Endothelial cell of umbilical vein (primary cell): Measurements from ENCODE around the gene CYB5A. TPM values are rescaled to one million over a fixed set of nuclear protein-coding genes. Genes with fewer than 3 reads are reported as not detected.

Experiments used
- BruUV-seq: library from RNA; stranded (reverse); fragments of 400-500 nt; replicated peaks from 2 replicates; lab custom pipeline; 2021; lab: Mats Ljungman, UMichigan
- CTCF ChIA-PET: fragments of 300-600, 350-600 bp; sonication (Branson Sonifier 250); formaldehyde crosslinking; loops from one replicate; lab custom pipeline; 2021; ENCODE audit warnings: antibody characterized with exemption, inconsistent platforms; lab: Charles Lee
- POLR2A ChIA-PET: fragments of 300-600, 350-600 bp; sonication (Branson Sonifier 250); formaldehyde crosslinking; loops from one replicate; lab custom pipeline; 2021; ENCODE audit warnings: antibody characterized with exemption, inconsistent platforms; lab: Charles Lee
- DNase-seq: peaks from one replicate; pipeline ENCODE4 v3.0.0-alpha.2; 2011; ENCODE audit warnings: low read depth, low spot score
- FAIRE-seq: peaks from 2 replicates; lab custom pipeline; 2011; peaks lifted over from hg19 to GRCh38; lab: Jason Lieb, UNC
- H2AFZ ChIP-seq: 2 replicates; pipeline ENCODE4 v1.6.0; 2012; ENCODE audit warnings: low read depth, low read length, control low read depth, inconsistent platforms
- H3K27ac ChIP-seq: 2 replicates; pipeline ENCODE4 v1.5.1; 2011; ENCODE audit warnings: low read depth, mild to moderate bottlenecking, control low read depth, low read length, moderate library complexity; ENCODE audit not compliant: insufficient read depth
- H3K27me3 ChIP-seq, 2 experiments: 2 replicates each; pipeline versions ENCODE4 v1.6.0 to v1.6.1; 2011; ENCODE audit warnings: low read length in 2 of 2, mixed read lengths in 1 of 2; ENCODE audit not compliant: control insufficient read depth in 2 of 2, insufficient read depth in 2 of 2
- H3K36me3 ChIP-seq, 2 experiments: 2 replicates in 1 of 2; 3 replicates in 1 of 2; pipeline ENCODE4 v1.5.1; 2011; ENCODE audit warnings: low read length in 2 of 2, mild to moderate bottlenecking in 1 of 2, moderate library complexity in 1 of 2; ENCODE audit not compliant: control insufficient read depth in 2 of 2, insufficient read depth in 2 of 2; ENCODE audit errors: extremely low read depth in 1 of 2
- H3K4me1 ChIP-seq: 3 replicates; pipeline ENCODE4 v1.5.1; 2011; ENCODE audit warnings: mild to moderate bottlenecking, low read length; ENCODE audit not compliant: control insufficient read depth, insufficient read depth; ENCODE audit errors: extremely low read depth
- H3K4me2 ChIP-seq: 2 replicates; pipeline ENCODE4 v1.6.1; 2011; ENCODE audit warnings: low read length, control low read depth, mixed read lengths; ENCODE audit not compliant: insufficient read depth
- H3K4me3 ChIP-seq, 3 experiments: fragments of 200-600 bp in 1 of 3; sonication (generic), shearing (Covaris generic) in 1 of 3; replicated peaks in 1 of 3; 2 replicates each; pipeline ENCODE4 v1.5.1; 2011 to 2016; ENCODE audit warnings: control low read depth in 3 of 3, low read length in 3 of 3, mild to moderate bottlenecking in 2 of 3, inconsistent platforms in 1 of 3, low read depth in 1 of 3, moderate library complexity in 1 of 3; ENCODE audit not compliant: insufficient read depth in 1 of 3
- H3K79me2 ChIP-seq: 2 replicates; pipeline ENCODE4 v1.6.0; 2012; ENCODE audit warnings: low read length, inconsistent platforms; ENCODE audit not compliant: control insufficient read depth, insufficient read depth
- H3K9ac ChIP-seq: replicated peaks from 2 replicates; pipeline ENCODE3; 2011; ENCODE audit warnings: low read length, control low read depth; ENCODE audit not compliant: insufficient read depth; ENCODE audit errors: extremely low read depth
- H3K9me1 ChIP-seq: replicated peaks from 3 replicates; pipeline ENCODE4 v1.6.0; 2011; ENCODE audit warnings: mild to moderate bottlenecking, low read length; ENCODE audit not compliant: control insufficient read depth, insufficient read depth; ENCODE audit errors: extremely low read depth
- H3K9me3 ChIP-seq: replicated peaks from 2 replicates; pipeline ENCODE4 v1.5.1; 2012; ENCODE audit warnings: low read length, inconsistent platforms; ENCODE audit not compliant: control insufficient read depth, insufficient read depth
- H4K20me1 ChIP-seq: replicated peaks from 2 replicates; pipeline ENCODE3; 2011; ENCODE audit warnings: mild to moderate bottlenecking, low read length; ENCODE audit not compliant: control insufficient read depth, insufficient read depth; ENCODE audit errors: extremely low read depth
- CTCF ChIP-seq, 2 donors: IDR thresholded peaks; 1 replicate in 1 of 2; 2 replicates in 1 of 2; pipeline ENCODE4 v1.5.1; 2011; ENCODE audit warnings: low read length in 2 of 2, mild to moderate bottlenecking in 2 of 2, moderate library complexity in 2 of 2, control low read depth in 1 of 2, inconsistent platforms in 1 of 2, low read depth in 1 of 2; ENCODE audit not compliant: insufficient read depth in 1 of 2; ENCODE audit errors: extremely low read depth in 1 of 2
- EZH2 ChIP-seq: IDR thresholded peaks from 2 replicates; pipeline ENCODE4 v1.6.1; 2012; ENCODE audit warnings: borderline replicate concordance, low read depth, mild to moderate bottlenecking, moderate library complexity, low read length, inconsistent platforms; ENCODE audit not compliant: severe bottlenecking
- FOS ChIP-seq: IDR thresholded peaks from 2 replicates; pipeline ENCODE4 v1.6.1; 2011; ENCODE audit warnings: mild to moderate bottlenecking, low read length, moderate library complexity, borderline replicate concordance; ENCODE audit not compliant: insufficient read depth
- GATA2 ChIP-seq: IDR thresholded peaks from 2 replicates; pipeline ENCODE4 v1.7.0; 2011; ENCODE audit warnings: low read depth, mild to moderate bottlenecking, moderate library complexity, mixed read lengths, low read length; ENCODE audit not compliant: insufficient read length, insufficient read depth
- JUN ChIP-seq: IDR thresholded peaks from 2 replicates; pipeline ENCODE4 v1.6.1; 2011; ENCODE audit warnings: borderline replicate concordance, low read depth; ENCODE audit not compliant: insufficient read length, insufficient read depth
- MAX ChIP-seq: IDR thresholded peaks from 2 replicates; pipeline ENCODE4 v1.6.1; 2011; ENCODE audit not compliant: insufficient read depth, insufficient read length
- MYC ChIP-seq: IDR thresholded peaks from one replicate; pipeline ENCODE4 v1.6.1; 2011; ENCODE audit warnings: mild to moderate bottlenecking, low read depth, low read length
- POLR2A ChIP-seq: IDR thresholded peaks from 2 replicates; pipeline ENCODE4 v1.6.1; 2012; ENCODE audit warnings: low read depth, mild to moderate bottlenecking, control low read depth, low read length
- POLR2AphosphoS5 ChIP-seq: IDR thresholded peaks from 2 replicates; pipeline ENCODE4 v1.6.1; 2012; ENCODE audit warnings: low read depth, mild to moderate bottlenecking, control low read depth, low read length, moderate library complexity; ENCODE audit not compliant: insufficient read depth
- dilution Hi-C: fragments of 300-500 bp; cut with MboI; formaldehyde crosslinking; loops from one replicate; pipeline ENCODE4 v1.15.0; 2019; ENCODE audit warnings: low sequenced_read_pairs; ENCODE audit not compliant: extremely low pct_ligation_motif_present
- intact Hi-C: fragments of 100-400 bp; cut with micrococcal nuclease; formaldehyde crosslinking; loops from one replicate; pipeline ENCODE4 v1.10.0; 2022
- polyA plus RNA-seq, 4 experiments: library from polyadenylated mRNA; depleted of rRNA in 3 of 4; stranded (reverse) in 3 of 4; unstranded in 1 of 4; fragments of >200 nt; gene quantifications; 2 replicates each; pipeline versions ENCODE4 v1.2.1 to v1.2.3, GENCODE V29; 2011 to 2012; ENCODE audit warnings: missing spikeins in 1 of 4
- total RNA-seq: library from RNA; stranded (reverse); gene quantifications from 2 replicates; pipeline ENCODE4 v1.2.3, GENCODE V29; 2021

CYB5A gene
- total and polyA plus RNA-seq, 2 donors (not counting 3 experiments of a cell fraction or from before 2014, with no cell fraction given), result 24.9 to 74.0 TPM

GRCh38 chr18:74299162-74299561 is 7.4 kb upstream of the CYB5A start:
- H2AFZ ChIP-seq, result no peak overlapping the region
- intact Hi-C loops (no loop called here), dilution Hi-C loops (no loop called here)
- FAIRE-seq (no peak), DNase-seq (no peak)
- no peaks in the 10 kb centered on the region for H3K79me2 ChIP-seq
- H3K4me2 ChIP-seq, result no peak overlapping the region
- H3K9me3 ChIP-seq, result no peaks in the 10 kb centered on the region
- POLR2A ChIA-PET, result no interaction called here
- CTCF ChIA-PET, result interaction anchor here (1.5 kb wide), 1 partner anchor 13 kb away, joined by 3 read pairs; no protein-coding TSS in a partner anchor
- no peaks in the 10 kb centered on the region for H3K4me1 ChIP-seq
- H3K4me3 ChIP-seq, result no peak overlapping the region
- H3K9ac ChIP-seq, result no peak overlapping the region
- H3K9me1 ChIP-seq, result no peaks in the 10 kb centered on the region
- no peak overlapping the region for H3K27ac ChIP-seq
- H3K36me3 ChIP-seq, result no peaks in the 10 kb centered on the region
- H4K20me1 ChIP-seq, result no peaks in the 10 kb centered on the region
- TF ChIP-seq JUN (no peak), CTCF (IDR thresholded peaks at IDR 0.05; ENCODE audit: extremely low read depth in 1 of 2, insufficient read depth in 1 of 2, low read depth in 1 of 2, low read length in 2 of 2) (no peak), POLR2A (no peak), MAX (no peak), MYC (no peak), POLR2AphosphoS5 (no peak), EZH2 (no peak), GATA2 (no peak), FOS (no peak)
- H3K27me3 ChIP-seq, result peaks cover 7 to 28% of the 10 kb centered on the region in 2 experiments
- BruUV-seq, result no TSS peak
